Activated CD4-positive, alpha-beta T cell treated with anti-CD3 and anti-CD28 coated beads, Interleukin-2, amount 10 ng/mL, durations not matched to agents 24 days and 14 days (primary cell): Measurements from ENCODE around the gene PSMG1. TPM values are rescaled to one million over a fixed set of nuclear protein-coding genes. Genes with fewer than 3 reads are reported as not detected.
"Not testable (repeated sequence)": the region's sequence is repeated elsewhere in the genome, so short reads cannot be mapped to it uniquely, and the experiment has no call there.

Experiments
- DNase-seq: peaks from one replicate; pipeline ENCODE4 v3.0.0; 2022
- H3K27ac Mint-ChIP-seq: one replicate; pipeline ENCODE4 v1.8.0; 2022; ENCODE audit warnings: mild to moderate bottlenecking, mixed read lengths
- H3K27me3 Mint-ChIP-seq: one replicate; pipeline ENCODE4 v1.8.0; 2022; ENCODE audit warnings: mixed read lengths
- H3K36me3 Mint-ChIP-seq: one replicate; pipeline ENCODE4 v1.8.0; 2022; ENCODE audit warnings: low read depth, mild to moderate bottlenecking, mixed read lengths
- H3K4me1 Mint-ChIP-seq: one replicate; pipeline ENCODE4 v1.8.0; 2021; ENCODE audit warnings: mixed read lengths
- H3K4me3 Mint-ChIP-seq: one replicate; pipeline ENCODE4 v1.8.0; 2022; ENCODE audit warnings: mild to moderate bottlenecking, moderate library complexity, mixed read lengths
- H3K9me3 Mint-ChIP-seq: one replicate; pipeline ENCODE4 v1.8.0; 2021; ENCODE audit warnings: mixed read lengths
- intact Hi-C: fragments of 100-400 bp; cut with micrococcal nuclease; formaldehyde crosslinking; loops from one replicate; pipeline ENCODE4 v1.15.1; 2023
- total RNA-seq: library from RNA; stranded (reverse); gene quantifications from 2 replicates; pipeline ENCODE4 v1.2.3, GENCODE V29; 2022

The PSMG1 gene
- total RNA-seq, 1 donor from 2014 or later, result 105 TPM

GRCh38 chr21:39159342-39160063 is 23.7 kb downstream of the PSMG1 start:
- Mint-ChIP-seq H3K27ac (no peak overlapping the region), H3K9me3 (peaks cover 9% of the 10 kb centered on the region), H3K4me3 (no peak overlapping the region), H3K36me3 (no peaks in the 10 kb centered on the region), H3K4me1 (no peaks in the 10 kb centered on the region), H3K27me3 (no peaks in the 10 kb centered on the region)
- DNase-seq, result no peak
- intact Hi-C loops, result loop anchor here (2.0 kb wide), 1 partner anchor 35 kb away; no protein-coding TSS in a partner anchor

GRCh38 chr21:39157241-39157640 is 26.0 kb downstream of the PSMG1 start:
- H3K4me3 Mint-ChIP-seq, H3K27ac Mint-ChIP-seq, H3K36me3 Mint-ChIP-seq, H3K9me3 Mint-ChIP-seq, H3K27me3 Mint-ChIP-seq, DNase-seq, H3K4me1 Mint-ChIP-seq, intact Hi-C loops: not testable (repeated sequence)

- no peaks in the 10 kb centered on the region for H3K9me3 Mint-ChIP-seq
- H3K27ac Mint-ChIP-seq, result no peak overlapping the region
- intact Hi-C loops, result no loop called here
- H3K4me1 Mint-ChIP-seq, result no peaks in the 10 kb centered on the region
- H3K4me3 Mint-ChIP-seq, result no peak overlapping the region
- no peaks in the 10 kb centered on the region for H3K27me3 Mint-ChIP-seq
- no peak for DNase-seq
- no peaks in the 10 kb centered on the region for H3K36me3 Mint-ChIP-seq
Measured at GRCh38 chr21:39156024-39156423, 27.2 kb downstream of the PSMG1 start.

- Mint-ChIP-seq H3K36me3 (no peaks in the 10 kb centered on the region), H3K4me3 (no peak overlapping the region), H3K4me1 (no peaks in the 10 kb centered on the region), H3K27me3 (no peaks in the 10 kb centered on the region), H3K9me3 (no peaks in the 10 kb centered on the region), H3K27ac (no peak overlapping the region)
- intact Hi-C loops, result no loop called here
- no peak for DNase-seq
Measured at GRCh38 chr21:39155578-39155977, 27.7 kb downstream of the PSMG1 start.

- Mint-ChIP-seq H3K27me3 (peaks cover 5% of the 10 kb centered on the region), H3K27ac (no peak overlapping the region), H3K9me3 (no peaks in the 10 kb centered on the region), H3K4me1 (no peaks in the 10 kb centered on the region), H3K36me3 (no peaks in the 10 kb centered on the region), H3K4me3 (no peak overlapping the region)
- intact Hi-C loops, result no loop called here
- no peak for DNase-seq
Measured at GRCh38 chr21:39153842-39154241, 29.4 kb downstream of the PSMG1 start.

GRCh38 chr21:39153373-39153772 is 29.9 kb downstream of the PSMG1 start:
- intact Hi-C loops, result no loop called here
- no peaks in the 10 kb centered on the region for H3K36me3 Mint-ChIP-seq
- no peak overlapping the region for H3K4me3 Mint-ChIP-seq
- DNase-seq, result no peak
- no peak overlapping the region for H3K27ac Mint-ChIP-seq
- no peaks in the 10 kb centered on the region for H3K4me1 Mint-ChIP-seq
- no peaks in the 10 kb centered on the region for H3K9me3 Mint-ChIP-seq
- H3K27me3 Mint-ChIP-seq, result peaks cover 5% of the 10 kb centered on the region

GRCh38 chr21:39152271-39152670 is 31.0 kb downstream of the PSMG1 start:
- no peak overlapping the region for H3K4me3 Mint-ChIP-seq
- H3K9me3 Mint-ChIP-seq, result no peaks in the 10 kb centered on the region
- H3K27ac Mint-ChIP-seq, result no peak overlapping the region
- no peak for DNase-seq
- peaks cover 5% of the 10 kb centered on the region for H3K27me3 Mint-ChIP-seq
- no peaks in the 10 kb centered on the region for H3K36me3 Mint-ChIP-seq
- intact Hi-C loops, result no loop called here
- no peaks in the 10 kb centered on the region for H3K4me1 Mint-ChIP-seq

- H3K27me3 Mint-ChIP-seq, result peaks cover 5% of the 10 kb centered on the region
Measured at GRCh38 chr21:39150877-39151276, 32.4 kb downstream of the PSMG1 start.

GRCh38 chr21:39150316-39150715 is 32.9 kb downstream of the PSMG1 start:
- Mint-ChIP-seq H3K9me3 (no peaks in the 10 kb centered on the region), H3K36me3 (no peaks in the 10 kb centered on the region), H3K27me3 (peaks cover 5% of the 10 kb centered on the region), H3K27ac (no peak overlapping the region), H3K4me1 (no peaks in the 10 kb centered on the region), H3K4me3 (no peak overlapping the region)
- intact Hi-C loops, result no loop called here
- no peak for DNase-seq

More at GRCh38 chr21:39150877-39151276, 32.4 kb downstream of the PSMG1 start:
- Mint-ChIP-seq H3K27ac (no peak overlapping the region), H3K4me1 (no peaks in the 10 kb centered on the region), H3K4me3 (no peak overlapping the region), H3K9me3 (no peaks in the 10 kb centered on the region), H3K36me3 (no peaks in the 10 kb centered on the region)
- intact Hi-C loops, result no loop called here
- no peak for DNase-seq

GRCh38 chr21:39149882-39150281 is 33.4 kb downstream of the PSMG1 start:
- Mint-ChIP-seq H3K4me3 (no peak overlapping the region), H3K27ac (no peak overlapping the region), H3K36me3 (no peaks in the 10 kb centered on the region), H3K9me3 (no peaks in the 10 kb centered on the region), H3K4me1 (no peaks in the 10 kb centered on the region), H3K27me3 (peaks cover 5% of the 10 kb centered on the region)
- DNase-seq, result no peak
- intact Hi-C loops, result no loop called here

GRCh38 chr21:39148975-39149374 is 34.3 kb downstream of the PSMG1 start:
- peaks cover 2% of the 10 kb centered on the region for H3K9me3 Mint-ChIP-seq
- H3K36me3 Mint-ChIP-seq, result no peaks in the 10 kb centered on the region
- no peak overlapping the region for H3K27ac Mint-ChIP-seq
- intact Hi-C loops, result no loop called here
- H3K4me1 Mint-ChIP-seq, result no peaks in the 10 kb centered on the region
- no peak for DNase-seq
- no peak overlapping the region for H3K4me3 Mint-ChIP-seq
- peaks cover 5% of the 10 kb centered on the region for H3K27me3 Mint-ChIP-seq

GRCh38 chr21:39144191-39144590 is 39.1 kb downstream of the PSMG1 start:
- Mint-ChIP-seq H3K9me3 (peaks cover 5% of the 10 kb centered on the region), H3K4me1 (no peaks in the 10 kb centered on the region), H3K4me3 (no peak overlapping the region), H3K27ac (no peak overlapping the region), H3K36me3 (no peaks in the 10 kb centered on the region), H3K27me3 (peaks cover 2% of the 10 kb centered on the region)
- no peak for DNase-seq
- intact Hi-C loops, result no loop called here

GRCh38 chr21:39142972-39143371 is 40.3 kb downstream of the PSMG1 start:
- Mint-ChIP-seq H3K27ac (no peak overlapping the region), H3K27me3 (peaks cover 2% of the 10 kb centered on the region), H3K9me3 (peaks cover 5% of the 10 kb centered on the region), H3K4me1 (no peaks in the 10 kb centered on the region), H3K36me3 (no peaks in the 10 kb centered on the region), H3K4me3 (no peak overlapping the region)
- DNase-seq, result no peak
- intact Hi-C loops, result no loop called here

GRCh38 chr21:39141502-39141901 is 41.7 kb downstream of the PSMG1 start:
- DNase-seq, result no peak
- peaks cover 2% of the 10 kb centered on the region for H3K27me3 Mint-ChIP-seq
- intact Hi-C loops, result no loop called here
- H3K9me3 Mint-ChIP-seq, result peaks cover 5% of the 10 kb centered on the region
- no peak overlapping the region for H3K4me3 Mint-ChIP-seq
- H3K4me1 Mint-ChIP-seq, result no peaks in the 10 kb centered on the region
- H3K27ac Mint-ChIP-seq, result no peak overlapping the region
- no peaks in the 10 kb centered on the region for H3K36me3 Mint-ChIP-seq
